Measurements from ENCODE around the gene TMEM107.

Gene TMEM107

GRCh38 chr17:8151641-8152111 is 24.5 kb downstream of the TMEM107 start:
- in situ Hi-C loops (cut with MboI; ENCODE audit: low sequenced_read_pairs) = no loop called here

GRCh38 chr17:8151120-8151640 is 25.0 kb downstream of the TMEM107 start:
- in situ Hi-C loops (cut with MboI; ENCODE audit: low sequenced_read_pairs) = no loop called here

- in situ Hi-C loops (cut with MboI; ENCODE audit: low sequenced_read_pairs) = no loop called here
These were observed 25.7 kb downstream of the TMEM107 start for GRCh38 chr17:8150194-8151119.

GRCh38 chr17:8149419-8150193 is 26.6 kb downstream of the TMEM107 start:
- in situ Hi-C loops (cut with MboI; ENCODE audit: low sequenced_read_pairs) = no loop called here

GRCh38 chr17:8148560-8148959 is 27.6 kb downstream of the TMEM107 start:
- in situ Hi-C loops (cut with MboI; ENCODE audit: low sequenced_read_pairs) = no loop called here

- in situ Hi-C loops (cut with MboI; ENCODE audit: low sequenced_read_pairs) = no loop called here
These were observed 28.3 kb downstream of the TMEM107 start for GRCh38 chr17:8147805-8148404.

GRCh38 chr17:8147141-8147804 is 28.9 kb downstream of the TMEM107 start:
- in situ Hi-C loops (cut with MboI; ENCODE audit: low sequenced_read_pairs) = no loop called here

GRCh38 chr17:8146381-8147140 is 29.6 kb downstream of the TMEM107 start:
- in situ Hi-C loops (cut with MboI; ENCODE audit: low sequenced_read_pairs) = no loop called here

- in situ Hi-C loops (cut with MboI; ENCODE audit: low sequenced_read_pairs) = no loop called here
These were observed 30.4 kb downstream of the TMEM107 start for GRCh38 chr17:8145811-8146210.

- in situ Hi-C loops (cut with MboI; ENCODE audit: low sequenced_read_pairs) = no loop called here
These were observed 31.6 kb downstream of the TMEM107 start for GRCh38 chr17:8144401-8145231.

- in situ Hi-C loops (cut with MboI; ENCODE audit: low sequenced_read_pairs) = no loop called here
These were observed 32.4 kb downstream of the TMEM107 start for GRCh38 chr17:8143581-8144400.

GRCh38 chr17:8142887-8143580 is 33.1 kb downstream of the TMEM107 start:
- in situ Hi-C loops (cut with MboI; ENCODE audit: low sequenced_read_pairs) = no loop called here

- in situ Hi-C loops (cut with MboI; ENCODE audit: low sequenced_read_pairs) = no loop called here
These were observed 33.9 kb downstream of the TMEM107 start for GRCh38 chr17:8142158-8142886.

- in situ Hi-C loops (cut with MboI; ENCODE audit: low sequenced_read_pairs) = no loop called here
These were observed 34.4 kb downstream of the TMEM107 start for GRCh38 chr17:8141741-8142140.

GRCh38 chr17:8141045-8141444 is 35.1 kb downstream of the TMEM107 start:
- in situ Hi-C loops (cut with MboI; ENCODE audit: low sequenced_read_pairs) = no loop called here

- in situ Hi-C loops (cut with MboI; ENCODE audit: low sequenced_read_pairs) = no loop called here
These were observed 35.8 kb downstream of the TMEM107 start for GRCh38 chr17:8140065-8141029.

Data from HL-60/S4 treated with phorbol 12-myristate 13-acetate at 8.2 ng/mL for 4 days and 3 days (cell line).